Activated T-helper 17 cell treated with anti-CD3 and anti-CD28 coated beads, Interleukin-2, amount 50 U/mL, for 72 hours (primary cell): Measurements from ENCODE around the gene SAMD4A. TPM values are rescaled to one million over a fixed set of nuclear protein-coding genes. Genes with fewer than 3 reads are reported as not detected.

ENCODE experiments used
- total RNA-seq, 2 donors: library from RNA; stranded (reverse); gene quantifications; one replicate each; pipeline ENCODE4 v1.2.3, GENCODE V29; 2022

Gene SAMD4A
- total RNA-seq, 2 donors from 2014 or later = 3.2 to 4.4 TPM

Other genes with a start within 250 kb of the SAMD4A start
- 10 to 100 TPM; 68.0 to 73.3 TPM for gene CDKN3, start 170.1 kb upstream of the SAMD4A start, total RNA-seq
- 10 to 100 TPM; 56.1 to 60.8 TPM for gene CNIH1, start 125.8 kb upstream of the SAMD4A start, total RNA-seq
- 10 to 100 TPM; 22.8 to 34.8 TPM for gene GMFB, start 78.1 kb upstream of the SAMD4A start, total RNA-seq
- 10 to 100 TPM; 12.3 to 13.5 TPM for gene CGRRF1, start 57.2 kb upstream of the SAMD4A start, total RNA-seq